ENCODE data around the gene VIPR2. TPM values are rescaled to one million over a fixed set of nuclear protein-coding genes. Genes with fewer than 3 reads are reported as not detected.
"Not testable (repeated sequence)": the region's sequence is repeated elsewhere in the genome, so short reads cannot be mapped to it uniquely, and the experiment has no call there.

Gene VIPR2
- polyA plus RNA-seq, 4 donors, result 2.8 to 4.1 (median 3.0) TPM

- no peak for DNase-seq (ENCODE audit: low read depth in 4 of 4, low spot score in 3 of 4)
These were observed 49.5 kb downstream of the VIPR2 start for GRCh38 chr7:159094919-159095915.

GRCh38 chr7:159094023-159094740 lies 50.5 kb downstream of the VIPR2 start:
- no peak for DNase-seq (ENCODE audit: low read depth in 4 of 4, low spot score in 3 of 4)

DNA sequence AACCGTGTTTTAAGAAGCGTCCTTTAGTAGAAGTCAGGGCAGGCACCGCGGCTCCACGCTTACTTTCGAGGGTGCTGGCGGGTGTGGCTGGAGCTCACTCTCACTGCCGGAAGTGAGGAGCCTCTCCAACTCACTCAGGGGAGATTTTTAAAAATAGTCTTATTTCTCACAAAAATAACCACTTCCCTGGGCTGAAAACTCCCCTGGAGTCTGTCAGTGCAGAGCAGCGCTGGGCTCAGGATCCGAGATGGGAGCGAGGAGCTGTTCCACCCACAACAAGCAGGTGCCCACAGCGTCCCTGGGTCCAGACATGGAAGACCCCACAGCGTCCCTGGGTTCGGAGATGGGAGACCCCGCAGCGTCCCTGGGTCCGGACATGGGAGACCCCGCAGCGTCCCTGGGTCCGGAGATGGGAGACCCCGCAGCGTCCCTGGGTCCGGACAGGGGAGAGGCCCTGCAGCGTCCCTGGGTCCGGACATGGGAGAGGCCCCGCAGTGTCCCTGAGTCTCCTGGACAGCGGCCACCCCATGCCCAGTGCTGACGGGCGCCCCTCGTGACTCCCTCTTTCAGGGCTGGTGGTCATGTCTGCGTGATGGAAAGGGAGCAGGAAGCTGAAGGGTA lies 51.2 kb downstream of the VIPR2 start:
- DNase-seq (ENCODE audit: low read depth in 4 of 4, low spot score in 3 of 4), result no peak

DNA sequence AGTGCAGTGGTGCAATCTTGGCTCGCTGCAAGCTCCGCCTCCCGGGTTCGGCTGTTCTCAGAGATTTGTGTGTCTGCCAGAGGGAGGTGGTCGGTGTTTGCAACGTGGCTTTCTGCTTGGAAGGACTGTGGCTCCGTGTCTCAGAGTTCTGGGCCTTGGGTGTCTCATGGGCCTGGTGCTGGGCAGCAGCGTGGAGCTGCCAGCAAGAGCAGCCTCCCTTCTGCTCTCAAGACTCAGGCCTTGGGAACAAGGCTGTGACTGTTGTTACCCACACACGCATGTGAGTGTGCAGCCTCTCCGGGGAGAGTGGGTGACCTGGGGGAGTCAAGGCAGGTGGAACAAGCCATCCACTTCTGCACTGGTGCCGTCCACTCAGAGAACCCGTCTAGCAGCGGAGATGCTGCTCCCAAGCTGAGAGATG lies 52.0 kb downstream of the VIPR2 start:
- DNase-seq (ENCODE audit: low read depth in 4 of 4, low spot score in 3 of 4), result no peak

DNA sequence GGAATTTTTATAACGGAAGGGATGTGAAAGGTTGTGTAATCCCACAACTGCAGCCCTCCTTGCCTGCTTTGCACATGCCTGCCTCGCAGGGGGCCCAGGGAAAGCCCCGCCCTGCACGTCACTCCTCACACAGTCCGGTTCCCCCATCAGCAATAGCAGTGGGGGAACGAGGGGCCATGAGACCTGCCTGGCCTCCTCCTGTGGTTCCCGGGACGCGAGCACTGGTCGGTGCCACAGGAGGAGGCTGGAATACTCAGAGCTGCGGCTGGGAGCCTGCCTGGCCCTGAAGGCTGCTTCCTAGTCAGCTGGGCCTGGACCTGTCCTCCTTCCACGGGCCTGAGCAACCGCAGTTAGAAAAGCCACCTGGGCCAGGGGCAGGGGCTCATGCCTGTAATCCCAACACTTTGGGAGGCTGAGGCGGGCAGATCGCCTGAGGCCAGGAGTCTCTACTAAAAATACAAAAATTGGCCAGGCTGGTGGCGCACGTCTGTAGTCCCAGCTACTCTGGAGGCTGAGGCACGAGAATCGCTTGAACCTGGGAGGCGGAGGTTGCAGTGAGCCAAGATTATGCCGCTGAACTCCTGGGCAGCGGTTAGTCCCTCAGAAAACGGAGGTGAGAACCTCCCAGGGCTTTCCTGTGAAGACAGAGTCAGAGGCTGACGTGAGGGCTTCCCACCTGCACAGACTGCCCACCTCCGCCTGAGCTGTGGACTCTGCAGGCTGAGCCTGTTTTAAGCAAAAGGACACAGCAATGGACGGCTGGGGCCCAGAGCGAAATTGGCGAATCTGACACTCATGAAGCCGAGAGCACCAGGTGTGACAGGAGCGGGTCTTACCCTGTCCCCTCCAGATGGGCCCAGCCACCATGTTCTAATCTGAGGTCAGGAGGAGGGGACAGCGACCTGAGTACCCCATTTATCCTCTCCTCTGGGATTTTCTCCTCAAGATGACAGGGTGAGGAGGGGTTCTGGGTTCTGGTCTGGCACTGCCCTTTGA lies 52.9 kb downstream of the VIPR2 start:
- DNase-seq (ENCODE audit: low read depth in 4 of 4, low spot score in 3 of 4), result no peak

DNA sequence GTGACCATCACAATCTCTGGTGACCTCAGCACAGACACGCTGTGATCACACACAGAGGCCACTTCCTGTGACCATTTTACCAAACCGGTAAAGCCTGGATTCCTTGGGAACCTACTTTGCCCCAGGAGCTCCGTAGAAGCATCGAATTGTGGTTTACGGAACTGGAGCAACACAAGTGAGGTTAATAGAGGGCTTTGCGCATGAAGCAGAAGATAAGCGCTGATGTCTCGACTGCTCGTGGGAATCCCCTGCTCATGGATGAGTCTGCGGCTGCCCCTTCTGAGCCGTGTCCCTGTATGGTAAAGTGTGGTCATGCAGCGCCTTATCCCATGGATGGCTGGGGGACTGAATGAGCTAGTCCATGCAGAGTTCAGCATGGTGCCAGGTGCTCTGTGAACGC lies 53.6 kb downstream of the VIPR2 start:
- DNase-seq (ENCODE audit: low read depth in 4 of 4, low spot score in 3 of 4), result no peak

DNA sequence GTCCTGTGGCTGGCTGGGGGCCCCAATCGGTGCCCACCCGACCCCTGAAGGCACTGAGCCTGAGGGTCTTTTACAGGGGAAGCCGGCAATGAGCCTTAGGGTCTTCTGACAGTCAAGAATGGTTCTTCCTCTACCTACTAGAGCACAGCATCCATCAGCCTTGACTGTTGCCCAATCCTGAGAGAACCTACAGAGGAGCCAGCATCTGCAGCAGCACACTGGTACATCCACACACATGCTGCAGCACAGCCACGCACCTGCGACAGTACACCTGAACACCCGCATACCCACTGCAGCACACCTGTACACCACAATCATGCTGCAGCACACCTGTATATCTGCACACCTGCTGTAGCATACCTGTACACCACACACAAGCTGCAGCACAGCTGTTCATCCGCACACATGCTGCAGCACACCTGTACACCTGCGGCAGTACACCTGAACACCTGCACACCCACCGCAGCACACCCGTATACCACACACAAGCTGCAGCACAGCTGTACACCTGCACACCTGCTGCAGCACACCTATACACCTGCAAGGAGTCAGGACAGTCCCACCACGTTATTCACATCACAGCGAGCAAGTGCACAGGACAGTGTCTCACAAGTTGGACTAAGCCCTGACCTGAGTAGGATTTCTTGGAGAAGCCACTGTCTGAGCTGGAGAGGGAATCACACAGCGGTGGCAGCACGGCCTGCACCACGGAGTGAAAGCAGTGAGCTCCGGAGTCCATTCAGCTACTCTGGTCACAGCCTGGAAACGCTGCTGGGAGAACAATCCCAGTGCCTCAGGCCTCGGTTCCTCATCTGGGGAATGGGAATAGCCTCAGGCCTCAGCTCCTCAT lies 56.4 kb downstream of the VIPR2 start:
- no peak for DNase-seq (ENCODE audit: low read depth in 4 of 4, low spot score in 3 of 4)

DNA sequence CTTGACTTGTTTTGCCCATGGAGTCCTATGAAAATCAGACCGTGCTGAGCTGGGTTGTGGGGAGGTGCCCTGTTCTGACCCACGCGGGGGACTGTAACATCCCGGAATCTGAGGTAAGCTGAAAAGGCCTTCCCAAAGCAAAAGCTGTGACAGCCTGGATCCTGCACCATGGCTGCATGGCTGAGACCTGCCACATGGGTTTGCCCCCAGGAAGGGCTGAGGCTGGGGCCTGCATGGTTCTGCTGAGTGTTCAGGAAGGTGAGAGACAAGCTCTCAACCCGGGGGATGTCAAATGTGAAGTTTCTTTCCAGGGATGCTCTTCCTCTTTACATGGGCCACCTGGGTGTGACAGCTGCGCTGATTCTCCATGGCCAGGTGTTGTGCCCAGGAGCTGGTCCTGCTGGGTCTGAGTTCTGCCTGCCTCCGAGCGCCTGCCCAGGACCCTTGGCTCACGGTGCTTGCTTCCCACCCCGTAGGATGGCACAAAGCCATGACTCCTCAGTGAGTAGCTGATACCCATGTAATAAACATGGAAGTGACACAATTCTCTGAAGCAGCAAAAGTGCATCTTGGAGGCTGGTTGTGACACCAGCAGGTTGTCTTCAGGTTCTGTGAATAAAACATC lies 58.3 kb downstream of the VIPR2 start:
- no peak for DNase-seq (ENCODE audit: low read depth in 4 of 4, low spot score in 3 of 4)

- no peak for DNase-seq (ENCODE audit: low read depth in 4 of 4, low spot score in 3 of 4)
These were observed 60.4 kb downstream of the VIPR2 start for GRCh38 chr7:159084069-159084801.

DNA sequence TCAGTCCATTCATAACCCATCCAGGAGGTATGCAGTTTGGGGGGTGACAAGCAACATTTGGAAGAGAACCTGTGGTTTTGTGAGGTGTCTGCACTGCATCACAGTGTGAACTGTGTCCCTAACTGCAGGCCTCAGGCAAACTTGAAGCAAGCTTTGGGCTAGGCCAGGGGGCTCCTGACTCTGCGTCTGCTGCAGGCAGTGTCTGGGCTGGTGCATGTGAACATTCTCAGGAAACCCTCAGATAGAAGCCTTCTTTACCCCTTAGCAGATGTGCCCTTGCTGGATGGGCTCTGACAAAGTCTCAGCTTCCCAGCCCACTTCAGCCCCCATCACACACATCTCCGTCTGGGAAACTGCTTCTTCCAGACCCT lies 61.0 kb downstream of the VIPR2 start:
- DNase-seq (ENCODE audit: low read depth in 4 of 4, low spot score in 3 of 4), result no peak

GRCh38 chr7:159083001-159083697 lies 61.5 kb downstream of the VIPR2 start:
- no peak for DNase-seq (ENCODE audit: low read depth in 4 of 4, low spot score in 3 of 4)

DNA sequence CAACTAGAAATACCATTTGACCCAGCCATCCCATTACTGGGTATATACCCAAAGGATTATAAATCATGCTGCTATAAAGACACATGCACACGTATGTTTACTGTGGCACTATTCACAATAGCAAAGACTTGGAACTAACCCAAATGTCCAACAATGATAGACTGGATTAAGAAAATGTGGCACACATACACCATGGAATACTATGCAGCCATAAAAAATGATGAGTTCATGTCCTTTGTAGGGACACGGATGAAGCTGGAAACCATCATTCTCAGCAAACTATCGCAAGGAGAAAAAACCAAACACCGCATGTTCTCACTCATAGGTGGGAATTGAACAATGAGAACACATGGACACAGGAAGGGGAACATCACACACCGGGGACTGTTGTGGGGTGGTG lies 62.6 kb downstream of the VIPR2 start:
- not testable (repeated sequence) for DNase-seq (ENCODE audit: low read depth in 4 of 4, low spot score in 3 of 4)

DNA sequence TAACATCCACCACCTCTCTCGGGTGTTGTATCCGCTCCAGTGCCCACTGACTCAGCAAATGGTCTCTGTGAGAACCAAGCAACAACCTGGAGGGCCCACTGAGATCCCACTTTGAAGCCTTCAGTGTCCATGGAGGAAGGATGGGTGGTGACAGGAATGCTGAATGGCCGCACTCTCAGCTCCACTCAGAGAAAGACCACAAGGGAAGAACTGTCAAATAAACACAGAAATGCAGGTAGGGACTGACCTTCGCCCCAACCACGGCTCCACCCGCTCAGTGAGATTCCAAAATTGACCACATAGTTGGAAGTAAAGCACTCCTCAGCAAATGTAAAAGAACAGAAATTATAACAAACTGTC lies 65.8 kb downstream of the VIPR2 start:
- no peak for DNase-seq (ENCODE audit: low read depth in 4 of 4, low spot score in 3 of 4)

GRCh38 chr7:159078193-159078910 lies 66.3 kb downstream of the VIPR2 start:
- DNase-seq (ENCODE audit: low read depth in 4 of 4, low spot score in 3 of 4), result no peak

GRCh38 chr7:159076333-159076732 lies 68.3 kb downstream of the VIPR2 start:
- no peak for DNase-seq (ENCODE audit: low read depth in 4 of 4, low spot score in 3 of 4)

DNA sequence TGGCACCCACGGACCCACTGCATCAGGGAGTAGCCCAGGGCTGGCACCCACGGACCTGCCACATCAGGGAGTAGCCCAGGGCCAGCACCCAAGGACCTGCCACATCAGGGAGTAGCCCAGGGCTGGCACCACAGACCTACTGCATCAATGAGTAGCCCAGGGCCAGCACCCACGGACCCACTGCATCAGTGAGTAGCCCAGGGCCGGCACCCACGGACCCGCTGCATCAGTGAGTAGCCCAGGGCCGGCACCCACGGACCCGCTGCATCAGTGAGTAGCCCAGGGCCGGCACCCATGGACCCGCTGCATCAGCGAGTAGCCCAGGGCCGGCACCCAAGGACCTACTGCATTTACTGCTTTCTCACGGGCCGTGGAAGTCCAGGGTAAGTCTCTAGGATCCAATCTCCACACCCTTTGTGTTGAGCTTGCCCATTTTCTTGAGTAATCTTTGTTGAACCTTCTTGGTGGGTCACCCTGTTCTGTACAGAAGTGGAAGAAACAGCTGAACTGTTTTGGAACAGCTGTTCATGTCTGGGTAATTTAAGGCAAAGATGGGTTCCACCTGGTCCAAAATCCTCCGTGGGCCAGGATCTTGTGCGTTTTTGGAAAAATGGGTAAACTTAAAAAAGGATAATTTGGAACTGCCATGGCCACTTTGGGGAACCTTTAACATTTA lies 69.0 kb downstream of the VIPR2 start:
- DNase-seq (ENCODE audit: low read depth in 4 of 4, low spot score in 3 of 4), result no peak
